Kidney (tissue), 22 donors: ENCODE data around the gene SELP. TPM values are rescaled to one million over a fixed set of nuclear protein-coding genes. Genes with fewer than 3 reads are reported as not detected.

Experiments
- DNase-seq, 5 donors: peaks; one replicate each; pipeline ENCODE4 v3.0.0-alpha.2; 2013 to 2020
- FAIRE-seq: peaks from 2 replicates; lab custom pipeline; 2012; peaks lifted over from hg19 to GRCh38; lab: Jason Lieb, UNC
- H3K27ac ChIP-seq, 2 donors: one replicate each; pipeline ENCODE4 v1.7.0; 2013; ENCODE audit warnings: low read depth in 2 of 2, low read length in 2 of 2, inconsistent platforms in 1 of 2
- H3K27me3 ChIP-seq: one replicate; pipeline ENCODE4 v1.7.1; 2013; ENCODE audit warnings: low read length, inconsistent platforms; ENCODE audit not compliant: control insufficient read depth, insufficient read depth
- H3K36me3 ChIP-seq, 3 donors: one replicate each; pipeline versions ENCODE4 v1.7.0 to v1.7.1; 2013; ENCODE audit warnings: low read length in 3 of 3, control low read depth in 1 of 3, inconsistent platforms in 1 of 3; ENCODE audit not compliant: insufficient read depth in 3 of 3, control insufficient read depth in 2 of 3
- H3K4me1 ChIP-seq, 3 donors: one replicate each; pipeline versions ENCODE4 v1.7.0 to v1.7.1; 2013; ENCODE audit warnings: low read length in 3 of 3, inconsistent platforms in 1 of 3, low read depth in 1 of 3; ENCODE audit not compliant: control insufficient read depth in 2 of 3, insufficient read depth in 2 of 3
- H3K4me3 ChIP-seq, 3 donors: one replicate each; pipeline versions ENCODE4 v1.7.0 to v1.8.1; 2013; ENCODE audit warnings: low read length in 3 of 3, control low read depth in 1 of 3, inconsistent platforms in 1 of 3
- H3K9ac ChIP-seq, 3 donors: one replicate each; pipeline versions ENCODE4 v1.7.0 to v1.7.1; 2013; ENCODE audit warnings: low read length in 3 of 3, control low read depth in 1 of 3, inconsistent platforms in 1 of 3
- H3K9me3 ChIP-seq, 3 donors: one replicate each; pipeline versions ENCODE4 v1.7.0 to v1.7.1; 2013; ENCODE audit warnings: low read length in 3 of 3, control low read depth in 1 of 3, inconsistent platforms in 1 of 3; ENCODE audit not compliant: control insufficient read depth in 2 of 3, insufficient read depth in 1 of 3
- intact Hi-C: fragments of 100-400 bp; cut with DNase I; formaldehyde crosslinking; loops from one replicate; pipeline ENCODE4 v1.11.1; 2022
- long read RNA-seq, 10 donors: library from polyadenylated mRNA in 1 of 10; unstranded in 1 of 10; transcript quantifications; one replicate each; pipeline ENCODE4 v2.0.0 and lab custom pipeline, GENCODE V29; 2021 to 2026
- polyA plus RNA-seq: library from polyadenylated mRNA; stranded (reverse); fragments of 350-450 nt; fragmentation: Illumina TruSeq; extraction: RNeasy Lipid Tissue Mini Kit (QIAGEN cat#74804); gene quantifications from one replicate; pipeline ENCODE4 v1.2.3, GENCODE V29; 2014; ENCODE audit warnings: low read depth, low replicate concordance; ENCODE audit not compliant: insufficient read depth
- total RNA-seq: library from RNA; stranded (reverse); fragmentation: NEBNext Ultra II Directional; extraction: Animal tissue kit (Norgen Biotek cat#: 25700); gene quantifications from one replicate; pipeline ENCODE4 v1.2.1, GENCODE V29; 2021
- TF ChIP-seq, protein P1 (sequence below): IDR thresholded peaks from 3 replicates; pipeline ENCODE4 v1.5.1; 2012; ENCODE audit warnings: mild to moderate bottlenecking, moderate library complexity, borderline replicate concordance; ENCODE audit not compliant: insufficient read depth; ENCODE audit errors: extremely low read depth
- donor health status: control.
- donor health status: control.
- donor health status: control.
- donor health status: control.
- donor health status: control.
- donor health status: DM: yes; HTN: yes; CAD: no.
- donor health status: Normal renal cell carcinoma (clear cell type).

Gene SELP
- total RNA-seq (19.4 TPM), polyA plus RNA-seq (12.5 TPM)
- long read RNA-seq, donor 1: 0 reads
- long read RNA-seq, donor 2: 0 reads
- long read RNA-seq, donor 3: 0 reads
- long read RNA-seq, donor 4: 0 reads
- long read RNA-seq, donor 5: 0 reads
- long read RNA-seq, donor 6: 0 reads
- long read RNA-seq, donor 7, partial matches to known transcripts: 2 of 15 reads
- long read RNA-seq, donor 7, other reads (novel, unspliced or antisense): 10 of 15 reads
- long read RNA-seq, donor 8: 0 reads
- long read RNA-seq, donor 9: 0 reads
- long read RNA-seq, donor 10: 0 reads

DNA sequence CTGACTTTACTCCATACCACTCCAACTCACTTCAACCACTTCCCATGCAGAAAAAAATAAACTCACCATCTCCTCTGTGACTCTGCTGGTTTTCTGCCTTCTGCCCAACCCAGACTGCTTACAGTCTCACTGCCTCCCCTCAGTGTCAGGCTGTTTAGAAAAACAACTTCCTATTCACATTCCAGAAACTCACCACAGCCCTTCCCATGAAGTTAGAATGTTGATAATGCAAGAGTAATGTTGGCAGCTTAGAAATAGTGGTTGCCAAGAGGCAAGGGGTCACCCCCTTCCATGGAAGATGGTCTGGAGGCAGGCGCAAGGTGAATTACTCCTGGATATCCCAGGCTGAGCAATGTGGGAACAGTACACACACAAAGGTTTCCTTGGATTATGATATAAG is at the start of gene SELP:
Gene SELP (minus strand): TSS at position 119 of the 400 bp plus-strand sequence. CDS start 50 bp downstream, at position 69.
- H3K4me3 ChIP-seq: peak within 1 kb of the TSS in 2 of 3 donors; percentile 18 to 32
- peak in 1 of 5 donors; percentile 7 for DNase-seq
- H3K36me3 ChIP-seq: no peaks in the 10 kb centered on the region
- no peaks in the 10 kb centered on the region for H3K4me1 ChIP-seq
- no peak for FAIRE-seq
- H3K27ac ChIP-seq: peak within 1 kb of the TSS; percentile 16 to 32
- H3K9ac ChIP-seq: no peak within 1 kb of the TSS
- H3K9me3 ChIP-seq: peaks cover 0 to 19% (median 0%) of the 10 kb centered on the region in 3 donors
- TF ChIP-seq, protein P1, sequence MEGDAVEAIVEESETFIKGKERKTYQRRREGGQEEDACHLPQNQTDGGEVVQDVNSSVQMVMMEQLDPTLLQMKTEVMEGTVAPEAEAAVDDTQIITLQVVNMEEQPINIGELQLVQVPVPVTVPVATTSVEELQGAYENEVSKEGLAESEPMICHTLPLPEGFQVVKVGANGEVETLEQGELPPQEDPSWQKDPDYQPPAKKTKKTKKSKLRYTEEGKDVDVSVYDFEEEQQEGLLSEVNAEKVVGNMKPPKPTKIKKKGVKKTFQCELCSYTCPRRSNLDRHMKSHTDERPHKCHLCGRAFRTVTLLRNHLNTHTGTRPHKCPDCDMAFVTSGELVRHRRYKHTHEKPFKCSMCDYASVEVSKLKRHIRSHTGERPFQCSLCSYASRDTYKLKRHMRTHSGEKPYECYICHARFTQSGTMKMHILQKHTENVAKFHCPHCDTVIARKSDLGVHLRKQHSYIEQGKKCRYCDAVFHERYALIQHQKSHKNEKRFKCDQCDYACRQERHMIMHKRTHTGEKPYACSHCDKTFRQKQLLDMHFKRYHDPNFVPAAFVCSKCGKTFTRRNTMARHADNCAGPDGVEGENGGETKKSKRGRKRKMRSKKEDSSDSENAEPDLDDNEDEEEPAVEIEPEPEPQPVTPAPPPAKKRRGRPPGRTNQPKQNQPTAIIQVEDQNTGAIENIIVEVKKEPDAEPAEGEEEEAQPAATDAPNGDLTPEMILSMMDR: no peak
- intact Hi-C loops: no loop called here
- H3K27me3 ChIP-seq: no peaks in the 10 kb centered on the region

DNA sequence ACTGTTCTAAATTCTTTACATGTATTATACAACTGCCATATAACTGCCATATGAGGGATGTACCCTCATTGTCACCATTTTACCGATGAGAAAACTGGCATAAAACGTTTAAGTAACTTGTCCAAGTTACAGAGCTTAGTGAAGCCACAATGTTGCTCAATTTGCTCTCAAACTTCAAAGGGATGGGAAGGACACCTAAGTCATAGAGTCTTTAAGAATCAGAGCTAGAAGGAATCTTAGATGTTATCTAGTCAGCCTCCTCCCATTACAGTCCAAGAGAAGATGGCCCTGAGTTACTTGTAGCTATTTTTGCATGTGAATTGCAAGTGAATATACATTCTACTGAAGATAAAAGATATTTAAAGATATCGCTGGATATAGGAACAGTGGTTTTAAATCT is 49.8 kb upstream of the SELP start:
- no peak overlapping the region for H3K9ac ChIP-seq
- no peaks in the 10 kb centered on the region for H3K27me3 ChIP-seq
- no peak overlapping the region for H3K4me3 ChIP-seq
- H3K27ac ChIP-seq: no peak overlapping the region
- no peaks in the 10 kb centered on the region for H3K36me3 ChIP-seq
- intact Hi-C loops: no loop called here
- TF ChIP-seq, protein P1: no peak
- H3K9me3 ChIP-seq: no peaks in the 10 kb centered on the region
- H3K4me1 ChIP-seq: no peaks in the 10 kb centered on the region
- no peak for DNase-seq
- FAIRE-seq: no peak

DNA sequence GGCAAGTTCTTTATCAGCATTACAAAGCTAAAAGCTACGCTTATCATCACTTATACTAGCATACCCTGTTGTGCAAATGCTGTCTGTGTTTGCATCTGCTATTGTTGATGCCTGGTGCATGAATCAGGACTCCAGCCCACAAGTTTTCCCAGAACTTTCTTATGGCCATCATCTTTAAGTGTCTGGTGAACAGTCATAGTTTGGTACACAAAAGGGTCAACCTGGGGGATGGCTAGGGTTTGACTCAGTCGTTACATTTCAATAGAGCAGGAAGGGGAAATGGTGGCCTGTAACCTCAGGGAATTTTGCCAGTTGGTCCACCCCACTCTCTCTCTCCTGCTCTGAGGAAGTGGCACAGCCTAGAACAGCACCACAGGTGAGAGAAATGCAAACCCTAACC is 46.1 kb upstream of the SELP start:
- DNase-seq (no peak), FAIRE-seq (no peak)
- H3K4me1 ChIP-seq: no peaks in the 10 kb centered on the region

More for the DNA sequence above, 46.1 kb upstream of the SELP start:
- intact Hi-C loops: no loop called here
- TF ChIP-seq, protein P1: no peak
- H3K27me3 ChIP-seq: no peaks in the 10 kb centered on the region
- no peak overlapping the region for H3K9ac ChIP-seq
- no peaks in the 10 kb centered on the region for H3K36me3 ChIP-seq
- no peak overlapping the region for H3K4me3 ChIP-seq
- no peak overlapping the region for H3K27ac ChIP-seq
- H3K9me3 ChIP-seq: peaks cover 0 to 4% (median 0%) of the 10 kb centered on the region in 3 donors
